Activated CD8-positive, alpha-beta memory T cell treated with anti-CD3 and anti-CD28 coated beads, Interleukin-2, amount 50 U/mL, for 1 hour (primary cell): ENCODE data around the gene CETP.
"Not testable (repeated sequence)": the region's sequence is repeated elsewhere in the genome, so short reads cannot be mapped to it uniquely, and the experiment has no call there.

ENCODE experiments used
- DNase-seq: peaks from one replicate; pipeline ENCODE4 v3.0.0-alpha.2; 2020; ENCODE audit errors: extremely low read depth

Gene CETP

GRCh38 chr16:56980792-56981724 is 19.3 kb downstream of the CETP start:
- no peak for DNase-seq

GRCh38 chr16:56981729-56982271 is 20.1 kb downstream of the CETP start:
- DNase-seq = no peak

- no peak for DNase-seq
Observed at GRCh38 chr16:56982695-56983094, 20.9 kb downstream of the CETP start.

- no peak for DNase-seq
Observed at GRCh38 chr16:56983211-56983751, 21.5 kb downstream of the CETP start.

GRCh38 chr16:56984639-56985038 is 22.9 kb downstream of the CETP start:
- no peak for DNase-seq

- no peak for DNase-seq
Observed at GRCh38 chr16:56985288-56985961, 23.7 kb downstream of the CETP start.

GRCh38 chr16:56985962-56986360 is 24.2 kb downstream of the CETP start:
- DNase-seq = no peak

- no peak for DNase-seq
Observed at GRCh38 chr16:56986361-56986760, 24.6 kb downstream of the CETP start.

- DNase-seq = not testable (repeated sequence)
Observed at GRCh38 chr16:56986908-56987307, 25.2 kb downstream of the CETP start.

- no peak for DNase-seq
Observed at GRCh38 chr16:56987692-56988091, 25.9 kb downstream of the CETP start.

GRCh38 chr16:56988161-56988947 is 26.6 kb downstream of the CETP start:
- no peak for DNase-seq

- DNase-seq = peak; percentile 75
Observed at GRCh38 chr16:56988948-56989945, 27.5 kb downstream of the CETP start, which contains the start of gene NLRC5. Gene NLRC5, plus strand, starts transcription at chr16:56989557. Its CDS starts 31,156 bp downstream, at chr16:57020713.

- DNase-seq = no peak
Observed at GRCh38 chr16:56989988-56990387, 28.2 kb downstream of the CETP start.

GRCh38 chr16:56990407-56991286 is 28.9 kb downstream of the CETP start:
- DNase-seq = no peak

- DNase-seq = not testable (repeated sequence)
Observed at GRCh38 chr16:56992431-56992830, 30.7 kb downstream of the CETP start.

- DNase-seq = no peak
Observed at GRCh38 chr16:56993204-56993603, 31.5 kb downstream of the CETP start.

- no peak for DNase-seq
Observed at GRCh38 chr16:56994311-56994710, 32.6 kb downstream of the CETP start.

GRCh38 chr16:56995136-56995805 is 33.5 kb downstream of the CETP start:
- no peak for DNase-seq

- no peak for DNase-seq
Observed at GRCh38 chr16:56997264-56997663, 35.5 kb downstream of the CETP start.
